GM21576 (cell line): ENCODE measurements around the gene NACC2.

Experiments used
- ATAC-seq: cut with Tn5 transposase; IDR thresholded peaks from one replicate; pipeline ENCODE4 v1.9.1; 2021; ENCODE audit warnings: mild to moderate bottlenecking, moderate library complexity; ENCODE audit not compliant: unreplicated experiment

NACC2 gene

DNA sequence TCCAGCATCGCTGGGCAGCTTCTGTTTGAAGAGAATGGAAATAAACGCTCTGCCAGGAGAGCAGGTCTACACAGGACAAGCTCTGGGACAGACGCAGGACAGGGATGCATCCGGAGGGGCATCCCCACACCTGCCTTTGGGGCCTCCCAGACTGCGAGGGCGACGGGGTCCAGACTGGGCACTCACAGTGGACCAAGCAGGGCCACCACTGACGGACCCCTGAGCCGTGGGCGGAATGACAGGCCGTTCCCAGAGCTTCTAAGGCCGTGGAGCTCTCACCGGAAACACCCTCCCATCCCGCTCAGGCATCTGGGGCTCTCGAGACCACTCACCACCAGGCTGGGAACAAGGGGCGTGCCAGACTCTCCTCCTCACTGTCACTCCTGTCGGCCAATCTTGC is 34.1 kb upstream of the NACC2 start:
- ATAC-seq, result no peak

DNA sequence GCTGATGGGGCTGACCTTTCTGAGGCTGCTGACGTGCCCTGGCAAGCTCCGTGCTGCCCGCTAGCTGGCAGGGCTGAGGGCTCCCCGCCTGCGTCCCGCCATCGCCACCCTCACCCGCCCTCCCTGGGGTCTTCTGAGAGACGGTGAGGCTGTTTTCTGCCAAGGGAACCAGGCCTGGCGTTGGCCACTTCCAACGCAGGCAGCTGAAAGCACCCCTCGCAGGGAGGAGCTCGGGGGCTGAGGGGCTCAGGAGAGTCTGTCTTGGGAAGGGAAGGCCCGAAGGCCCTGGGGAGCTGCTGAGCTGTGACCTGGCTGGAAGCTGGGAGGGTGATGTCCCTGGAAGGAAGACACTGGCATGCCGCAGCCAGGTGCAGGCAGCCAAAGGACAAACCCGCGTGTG is 33.3 kb upstream of the NACC2 start:
- ATAC-seq, result no peak

DNA sequence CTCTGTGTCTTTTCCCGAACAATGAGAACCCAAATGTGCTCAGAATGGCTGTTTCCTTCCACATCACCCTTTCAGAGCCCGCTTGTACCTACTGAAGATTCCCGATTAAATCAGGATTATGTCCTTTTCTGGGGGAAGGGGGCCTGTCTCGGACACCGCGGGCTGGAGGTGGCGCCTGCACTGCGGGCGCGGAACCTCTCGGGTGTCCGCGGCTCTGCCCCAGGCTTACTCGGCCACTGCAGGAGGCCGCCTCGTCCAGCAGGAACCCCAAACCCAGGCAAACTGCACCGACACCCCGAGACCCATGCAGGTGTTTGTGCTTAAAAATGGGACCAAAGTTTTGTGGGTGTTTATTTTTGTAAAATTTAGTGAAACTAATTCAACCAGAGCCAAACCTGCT is 32.2 kb upstream of the NACC2 start:
- ATAC-seq, result no peak

DNA sequence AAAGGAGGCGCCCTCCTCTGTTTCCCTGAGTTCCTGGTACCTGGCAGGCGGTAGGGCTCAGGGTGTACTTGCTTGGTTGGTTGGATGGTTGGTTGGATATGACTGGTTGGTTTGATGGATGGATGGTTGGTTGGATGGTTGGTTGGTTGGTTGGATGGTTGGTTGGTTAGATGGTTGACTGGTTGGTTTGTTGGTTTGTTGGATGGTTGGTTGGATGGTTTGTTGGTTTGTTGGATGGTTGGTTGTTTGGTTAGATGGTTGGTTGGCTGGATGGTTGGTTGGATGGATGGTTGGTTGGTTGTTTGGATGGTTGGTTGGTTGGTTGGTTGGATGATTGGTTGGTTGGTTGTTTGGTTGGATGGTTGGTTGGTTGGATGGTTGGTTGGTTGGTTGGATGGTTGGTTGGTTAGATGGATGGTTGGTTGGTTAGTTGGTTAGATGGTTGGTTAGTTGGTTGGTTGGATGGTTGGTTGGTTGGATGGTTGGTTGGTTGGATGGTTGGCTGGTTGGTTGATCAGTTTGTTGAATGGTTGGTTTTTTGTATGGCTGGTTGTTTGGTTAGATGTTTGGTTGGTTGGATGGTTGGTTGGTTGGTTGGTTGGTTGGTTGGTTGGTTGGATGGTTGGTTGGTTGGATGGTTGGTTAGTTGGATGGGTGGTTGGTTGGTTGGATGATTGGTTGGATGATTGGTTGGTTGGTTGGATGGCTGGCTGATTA is 30.0 kb upstream of the NACC2 start:
- no peak for ATAC-seq

DNA sequence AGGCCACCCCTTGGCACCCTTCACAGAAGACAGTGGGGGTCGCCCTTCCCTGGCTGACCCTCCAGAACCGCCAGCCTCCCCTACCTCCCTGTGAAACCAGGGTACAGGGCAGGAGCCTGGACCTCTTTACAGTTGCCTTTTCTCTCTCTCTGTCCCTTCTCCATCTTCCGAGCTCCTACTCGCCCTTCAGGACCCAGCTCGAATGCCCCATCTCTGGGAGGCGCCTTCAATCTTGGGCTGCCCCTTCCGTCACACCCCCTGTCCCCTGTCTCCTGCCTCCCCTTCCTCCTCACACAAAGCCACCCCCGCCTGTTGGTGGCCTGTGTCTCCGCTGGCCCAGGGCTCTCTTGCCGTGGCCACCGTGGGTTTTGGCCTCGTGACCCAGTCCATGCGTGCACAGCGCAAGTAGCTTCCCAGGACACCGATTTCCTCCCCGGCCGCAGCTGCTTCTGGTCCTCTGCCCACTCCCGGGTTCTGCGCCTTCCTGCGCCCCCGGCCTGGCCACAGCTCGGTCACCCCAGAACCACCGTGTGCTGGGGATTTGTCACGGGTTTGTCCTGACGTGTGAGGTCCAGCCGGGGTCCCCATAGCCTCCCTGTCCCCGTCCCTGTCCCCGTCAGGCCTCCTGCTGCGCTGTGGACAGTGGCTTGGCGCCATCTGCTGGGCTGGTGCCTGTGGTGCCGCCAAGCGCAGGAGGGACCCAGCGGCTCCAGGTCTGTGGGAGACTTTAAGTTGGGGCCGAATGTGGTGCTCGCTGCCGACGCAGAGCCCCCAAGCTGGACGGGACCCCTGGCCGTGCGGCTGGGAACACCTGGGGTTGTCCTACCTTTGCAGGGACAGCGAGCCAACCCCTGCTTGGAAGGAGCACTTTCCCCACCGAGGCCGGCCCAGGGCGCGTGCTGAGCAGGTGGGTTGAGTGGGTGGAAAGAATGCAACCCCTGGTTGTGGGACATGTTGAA is 27.6 kb upstream of the NACC2 start:
- no peak for ATAC-seq

DNA sequence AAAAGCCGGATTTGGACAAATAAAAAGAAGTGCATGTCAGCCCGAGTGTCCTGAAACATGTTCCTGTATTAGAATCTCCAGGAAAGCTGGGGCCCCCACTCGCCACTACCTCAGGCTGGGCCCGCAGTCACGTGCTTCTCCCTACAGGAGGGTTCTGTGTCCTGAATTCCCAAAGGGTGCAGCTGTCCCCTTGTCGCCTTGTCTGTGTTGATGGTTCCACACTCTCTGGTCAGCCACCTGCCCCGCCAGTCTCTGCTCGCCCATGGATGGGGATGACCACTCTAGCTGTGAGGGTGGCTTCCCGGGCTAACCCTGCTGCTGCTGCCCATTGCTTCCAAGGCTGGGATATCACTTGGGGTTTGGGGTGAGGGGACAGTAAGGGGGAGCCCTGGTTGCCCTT is 26.7 kb upstream of the NACC2 start:
- no peak for ATAC-seq

DNA sequence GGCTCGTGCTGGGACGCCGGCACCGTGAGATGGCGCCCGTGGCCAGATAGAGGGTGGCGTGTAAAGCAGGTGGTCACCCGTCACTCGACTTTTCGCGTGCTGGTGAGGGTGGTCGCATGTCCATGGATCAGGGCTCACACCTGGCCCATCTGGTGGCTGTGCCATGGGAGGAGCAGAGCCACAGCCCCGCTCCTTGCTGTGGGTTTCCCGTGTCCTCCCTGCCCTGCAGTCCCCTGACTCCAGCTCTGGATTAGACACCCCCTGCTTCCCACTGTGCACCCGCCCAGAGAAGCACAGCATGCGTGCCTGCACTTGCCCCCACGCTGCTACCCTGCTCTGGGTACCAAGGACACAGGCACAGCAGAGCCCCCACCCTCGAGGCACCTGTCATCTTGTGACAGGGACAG is 25.4 kb upstream of the NACC2 start:
- no peak for ATAC-seq

DNA sequence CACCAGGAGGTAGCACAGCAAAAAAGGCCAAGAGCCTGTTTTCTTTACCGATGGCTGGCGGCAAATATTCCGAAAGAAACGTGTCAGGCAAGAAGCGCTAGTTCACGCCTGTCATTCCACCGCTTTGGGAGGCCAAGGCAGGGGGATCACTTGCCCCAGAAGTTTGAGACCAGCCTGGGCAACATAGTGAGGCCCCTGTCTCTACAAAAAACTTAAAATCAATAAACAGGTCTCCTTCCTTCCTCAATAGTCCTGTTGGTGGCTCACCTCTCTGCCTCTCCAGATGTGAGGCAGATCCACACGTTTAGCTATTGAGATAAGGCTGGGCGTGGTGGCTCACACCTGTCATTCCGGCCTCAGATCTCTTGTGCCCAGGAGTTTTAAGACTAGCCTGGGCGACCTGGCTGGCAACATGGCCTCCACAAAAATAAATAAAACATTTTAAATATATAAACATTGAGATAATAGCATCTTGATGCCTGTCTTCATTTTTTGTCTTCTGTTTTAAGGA is 24.8 kb upstream of the NACC2 start:
- ATAC-seq, result no peak

DNA sequence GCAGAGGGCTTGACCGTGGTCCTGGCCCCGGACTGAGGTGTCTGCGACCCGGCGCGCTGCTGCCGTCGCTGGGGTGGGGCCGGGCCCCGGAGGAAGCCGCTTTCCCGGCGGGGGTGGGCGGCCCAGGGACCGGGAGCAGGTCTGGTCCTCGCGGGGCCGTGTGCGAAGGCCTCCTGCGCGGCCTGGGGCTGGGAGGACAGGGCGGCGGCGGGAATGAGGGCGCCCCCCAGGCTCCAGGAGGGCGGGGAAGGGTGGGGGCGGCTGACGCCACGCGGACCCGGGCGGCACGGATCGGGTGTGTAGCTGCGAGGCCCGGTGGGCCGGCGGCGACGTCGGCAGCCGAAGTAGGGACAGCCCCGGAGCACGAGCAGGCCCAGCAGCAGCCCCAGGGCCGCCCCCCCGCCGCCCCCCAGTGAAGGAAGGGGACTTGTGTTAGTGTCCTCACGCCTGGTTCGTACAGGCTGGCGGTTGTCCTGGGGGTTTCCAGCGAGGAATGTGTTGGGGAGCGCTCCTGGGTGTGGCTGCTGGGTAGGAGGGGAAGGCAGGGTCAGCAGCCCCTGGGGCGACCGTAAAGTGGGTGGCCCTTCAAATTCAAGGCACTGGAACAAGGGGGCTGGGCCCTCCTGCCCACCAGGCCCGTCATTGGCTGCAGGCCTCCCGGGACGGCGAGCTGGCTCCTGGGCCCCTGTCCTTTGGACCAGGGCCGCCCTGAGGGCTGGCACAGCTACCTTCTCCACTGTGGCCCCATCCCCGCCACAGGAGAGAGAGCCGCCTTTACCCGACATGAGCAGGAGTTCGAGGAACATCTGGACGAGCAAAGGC is 24.2 kb upstream of the NACC2 start:
- peak; percentile 2 for ATAC-seq

DNA sequence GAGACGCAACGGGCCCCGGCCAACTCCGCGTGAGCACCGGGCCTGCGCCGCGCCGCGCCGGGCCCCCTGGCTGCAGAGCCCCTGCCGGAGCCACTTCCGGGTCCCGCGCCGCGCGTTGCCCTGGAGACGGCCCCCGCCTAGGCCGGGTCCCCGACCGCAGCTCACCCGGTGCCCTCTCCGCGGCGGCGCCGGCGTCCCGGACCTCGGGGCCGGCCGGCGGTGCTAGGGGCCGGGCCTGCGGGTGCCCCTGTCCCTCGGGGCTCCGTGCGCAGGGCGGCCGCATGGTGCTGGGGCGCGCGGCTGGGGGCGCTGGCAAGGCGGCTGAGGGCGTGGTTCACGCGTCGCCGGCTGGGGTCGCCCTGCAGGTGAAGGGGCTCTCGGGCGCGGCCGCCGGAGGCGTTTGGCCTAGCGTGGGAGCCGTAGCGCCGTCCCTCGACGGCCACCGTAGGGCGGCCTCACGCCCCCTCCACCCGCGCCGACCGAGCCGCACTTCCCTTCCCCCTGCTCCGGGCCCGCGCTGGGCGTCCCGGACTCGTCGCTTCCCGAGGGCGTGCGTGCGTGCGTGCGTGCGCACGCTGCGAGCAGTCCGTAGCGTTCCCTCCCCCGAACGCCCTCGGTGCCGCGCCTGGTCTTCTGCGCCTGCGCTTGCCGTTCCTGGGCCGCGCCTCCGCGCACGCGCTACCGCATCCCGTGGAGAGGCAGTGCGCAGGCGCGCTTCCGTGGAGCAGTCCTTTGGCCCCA is 23.4 kb upstream of the NACC2 start, which contains the start of gene TMEM250:
Gene TMEM250 (minus strand): TSS at position 556 of the 741 bp plus-strand sequence. CDS start 1,975 bp downstream, outside the sequence.
- ATAC-seq, result peak; percentile 60

DNA sequence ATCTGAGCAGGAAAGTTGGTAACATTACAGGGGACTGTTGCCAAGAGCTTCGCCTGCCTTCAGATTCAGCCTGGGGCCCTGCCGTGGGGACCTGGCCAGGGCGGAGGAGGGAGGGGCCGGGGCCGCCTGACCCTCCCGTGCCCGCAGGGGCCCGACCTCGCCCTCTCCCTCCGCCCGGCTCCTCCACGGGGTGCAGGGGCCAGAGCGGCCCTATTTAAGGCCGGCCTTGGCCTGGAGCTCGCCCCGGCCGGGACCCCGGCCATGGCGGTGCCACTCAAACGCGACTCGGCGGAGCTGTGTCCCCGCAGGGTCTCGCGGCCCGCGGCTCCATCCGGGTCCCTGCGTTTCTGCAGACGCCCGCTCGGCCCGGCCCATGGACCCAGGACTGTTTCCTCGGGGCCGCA is 22.8 kb upstream of the NACC2 start:
- peak; percentile 5 for ATAC-seq

DNA sequence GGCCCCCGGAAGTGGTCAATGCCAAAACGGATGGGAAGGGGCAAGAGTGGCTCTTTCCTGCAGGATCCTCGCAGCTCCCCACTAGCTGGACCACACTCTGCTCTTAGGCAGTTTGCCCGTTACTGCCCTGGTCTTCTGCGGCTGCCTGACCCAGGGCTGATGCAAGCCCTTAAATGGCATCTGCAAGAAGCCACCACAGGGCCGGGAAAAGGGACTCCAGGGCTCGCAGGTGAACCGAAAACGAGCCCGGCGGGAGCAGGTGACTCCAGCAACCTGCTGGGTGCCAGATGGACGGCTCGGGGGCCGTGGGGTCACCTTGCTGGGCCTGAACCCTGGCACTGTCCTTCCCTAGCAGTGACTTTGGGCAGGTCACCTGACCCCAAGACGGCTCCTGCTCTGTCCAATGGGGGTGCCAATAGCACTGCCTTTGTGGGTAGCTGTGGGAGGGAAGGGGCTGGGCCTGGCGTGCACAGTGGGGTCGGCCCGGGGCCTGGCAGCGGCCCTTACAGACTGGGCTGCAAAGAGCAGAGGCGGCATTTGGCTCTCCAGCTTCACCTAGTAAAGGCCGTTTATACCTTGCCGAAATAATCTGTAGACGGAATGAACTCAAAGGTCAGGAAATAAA is 22.3 kb upstream of the NACC2 start:
- no peak for ATAC-seq

DNA sequence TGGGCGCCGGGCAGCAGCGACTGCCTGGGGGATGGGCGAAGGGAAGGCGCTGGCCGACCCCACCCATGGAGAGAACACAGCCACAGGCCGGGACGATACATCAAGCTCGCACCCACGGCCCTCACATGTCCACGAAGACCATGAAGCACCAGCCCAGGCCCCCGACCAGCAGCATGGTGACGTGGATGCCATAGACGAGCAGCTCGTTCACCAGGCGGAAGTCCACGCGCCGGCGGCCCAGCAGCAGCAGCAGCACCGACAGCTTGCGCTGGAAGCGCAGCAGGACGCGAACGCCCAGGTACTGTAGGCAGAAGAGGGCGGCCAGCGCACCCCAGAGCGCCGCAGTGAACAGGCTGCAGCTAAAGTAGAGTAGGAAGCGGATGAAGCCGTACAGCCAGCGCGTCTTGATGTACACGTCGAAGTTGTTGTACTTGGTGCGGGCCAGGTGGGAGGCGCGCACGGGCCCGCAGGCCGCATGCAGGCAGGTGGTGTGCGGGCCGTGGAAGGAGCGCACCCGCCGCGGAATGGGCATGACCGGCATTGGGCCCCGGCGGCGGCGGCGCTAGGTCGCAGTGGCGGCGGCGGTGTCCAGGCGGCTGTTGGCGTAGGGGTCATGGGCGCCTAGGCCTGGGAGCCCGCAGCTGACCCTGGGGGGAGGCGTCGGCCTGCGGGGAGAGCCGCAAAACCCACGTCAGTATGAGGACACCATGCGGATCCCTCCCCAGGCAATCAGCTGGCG is 21.4 kb upstream of the NACC2 start:
- no peak for ATAC-seq

DNA sequence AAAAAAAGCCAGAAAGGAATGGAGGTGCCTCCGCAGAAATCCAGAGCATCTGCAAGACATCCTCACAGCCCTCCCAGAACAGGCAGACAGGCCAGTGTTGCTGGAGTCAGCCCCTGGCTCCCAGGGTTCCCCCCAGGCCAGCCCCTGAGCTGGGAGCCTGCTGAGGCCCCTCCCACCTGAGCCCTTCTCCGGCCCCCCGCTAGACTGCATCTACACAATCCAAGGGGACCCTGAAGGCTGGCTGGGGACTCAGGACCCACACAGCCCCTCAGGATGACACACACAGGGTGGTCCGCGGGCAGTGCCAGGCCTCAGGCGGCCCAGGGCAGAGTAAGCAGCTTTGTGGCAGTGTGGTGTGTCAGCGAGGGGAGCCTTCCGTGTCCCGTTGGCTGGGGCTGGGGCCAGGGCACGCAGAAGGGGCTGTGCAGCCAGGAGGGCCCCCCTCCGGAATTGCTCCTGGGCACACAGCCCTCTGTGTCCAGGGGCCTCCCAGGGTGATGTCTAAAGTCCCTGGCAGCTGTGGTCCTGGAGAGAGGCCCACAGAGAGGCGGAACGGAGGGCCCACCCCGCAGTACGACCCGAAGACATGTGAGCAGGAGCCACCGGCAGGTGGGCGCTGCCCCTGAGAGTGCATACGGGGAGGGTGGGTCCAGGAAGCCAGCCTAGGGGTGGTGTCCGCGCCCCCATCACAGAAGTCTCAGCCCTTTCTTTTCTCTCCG is 20.7 kb upstream of the NACC2 start:
- ATAC-seq, result no peak

DNA sequence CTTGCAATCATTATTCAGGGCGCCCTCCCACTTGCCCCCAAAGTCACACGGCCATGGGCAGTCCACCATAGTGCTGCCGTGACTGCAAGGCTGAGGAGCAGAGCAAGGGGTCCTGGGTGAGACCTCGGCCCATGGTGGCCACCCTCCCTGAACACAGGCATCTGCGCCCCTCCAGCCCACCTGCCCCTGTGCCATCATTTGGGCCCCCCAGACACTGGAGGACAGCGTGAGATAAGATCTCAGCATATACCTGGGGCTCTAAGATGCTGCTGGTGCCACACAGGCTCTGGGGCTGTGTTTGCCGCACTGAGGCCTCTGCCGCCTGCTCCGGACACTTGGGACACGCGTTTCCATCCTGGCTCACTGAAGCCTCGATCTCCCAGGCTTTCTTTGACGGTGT is 20.1 kb upstream of the NACC2 start:
- ATAC-seq, result no peak

DNA sequence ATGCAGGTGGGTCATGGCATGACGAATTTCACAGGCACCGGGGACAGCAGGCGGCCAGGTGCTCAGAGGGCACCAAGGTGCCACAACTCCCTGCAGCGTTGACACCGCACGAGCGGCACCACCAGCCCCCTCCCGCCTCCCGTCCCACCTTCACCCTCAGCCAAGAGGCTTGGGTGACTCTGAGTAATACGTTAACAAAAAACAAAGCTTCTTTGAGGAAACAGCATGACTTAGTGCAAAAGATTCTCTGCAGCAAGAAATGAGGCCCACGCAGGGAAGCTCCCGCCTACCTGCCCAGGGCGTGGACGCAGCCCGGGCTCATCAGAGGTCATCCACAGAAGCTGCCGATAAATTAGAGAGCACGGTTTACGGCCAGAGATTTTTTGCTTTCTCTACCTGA is 19.5 kb upstream of the NACC2 start:
- no peak for ATAC-seq

DNA sequence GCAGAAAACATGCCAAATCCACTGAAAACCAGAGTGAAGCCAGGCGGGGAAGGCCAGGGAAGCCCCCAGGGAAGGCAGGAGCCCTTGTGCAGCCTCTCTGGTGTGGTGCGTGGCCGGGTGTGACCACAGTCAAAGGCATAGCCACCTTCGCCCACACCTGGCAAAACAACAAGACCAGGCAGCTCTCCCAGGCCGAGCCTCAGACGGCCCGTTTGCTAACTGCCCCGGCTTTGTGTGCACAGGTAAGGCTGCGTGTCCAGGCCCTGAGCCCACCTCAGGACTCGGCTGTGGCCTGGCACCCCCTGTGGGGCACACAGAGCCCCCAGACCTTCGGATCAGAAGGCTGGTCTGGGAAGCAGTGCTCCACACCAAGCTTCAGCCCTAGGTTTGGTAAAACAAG is 17.5 kb upstream of the NACC2 start:
- ATAC-seq, result no peak

DNA sequence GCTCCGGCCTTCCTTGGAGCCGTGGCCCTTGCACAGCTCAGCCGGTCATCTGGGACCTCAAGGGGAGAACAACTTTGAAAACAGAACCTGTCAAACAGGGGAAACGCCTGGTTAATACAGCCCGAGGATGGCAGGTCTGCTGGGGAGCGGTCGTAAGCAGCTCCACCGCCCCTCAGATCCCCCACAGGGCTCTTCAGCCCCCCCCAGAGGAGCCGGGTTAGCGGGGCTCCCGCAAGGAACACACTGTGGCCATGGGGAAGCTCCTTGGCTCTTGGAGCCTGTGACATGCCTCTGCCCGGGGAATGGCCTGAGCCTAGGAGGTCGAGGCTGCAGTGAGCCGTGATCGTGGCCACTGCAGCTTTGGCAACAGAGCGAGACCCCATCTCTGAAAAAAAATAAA is 16.8 kb upstream of the NACC2 start:
- ATAC-seq, result no peak

DNA sequence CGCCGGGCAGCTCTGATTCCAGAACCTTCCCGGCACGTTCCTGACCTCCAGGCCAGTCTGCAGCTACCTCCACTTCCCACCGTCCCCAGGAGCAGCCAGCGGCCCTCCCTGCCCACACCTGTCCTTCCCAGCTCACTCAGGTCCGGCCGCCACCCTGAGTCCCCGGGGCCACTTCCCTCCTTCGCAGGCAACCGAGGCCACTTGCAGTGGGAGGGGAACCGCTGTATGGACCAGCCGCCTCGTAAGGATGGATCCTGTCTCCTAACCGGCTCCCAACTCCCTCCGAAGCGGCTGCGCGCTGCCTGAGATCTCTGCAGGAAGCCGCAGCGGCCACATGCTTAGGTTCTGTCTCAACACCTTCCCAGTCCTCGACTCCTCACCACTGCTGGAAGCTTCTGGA is 16.1 kb upstream of the NACC2 start:
- ATAC-seq, result no peak
